Activated T-helper 1 cell treated with anti-CD3 and anti-CD28 coated beads, Interleukin-2, amount 50 U/mL, for 16 hours (primary cell): ENCODE data around the gene ARF6.

Experiments used
- DNase-seq, 2 donors: peaks; one replicate each; pipeline ENCODE4 v3.0.0-alpha.2; 2020; ENCODE audit warnings: low read depth in 1 of 2, low spot score in 1 of 2

Gene ARF6

DNA sequence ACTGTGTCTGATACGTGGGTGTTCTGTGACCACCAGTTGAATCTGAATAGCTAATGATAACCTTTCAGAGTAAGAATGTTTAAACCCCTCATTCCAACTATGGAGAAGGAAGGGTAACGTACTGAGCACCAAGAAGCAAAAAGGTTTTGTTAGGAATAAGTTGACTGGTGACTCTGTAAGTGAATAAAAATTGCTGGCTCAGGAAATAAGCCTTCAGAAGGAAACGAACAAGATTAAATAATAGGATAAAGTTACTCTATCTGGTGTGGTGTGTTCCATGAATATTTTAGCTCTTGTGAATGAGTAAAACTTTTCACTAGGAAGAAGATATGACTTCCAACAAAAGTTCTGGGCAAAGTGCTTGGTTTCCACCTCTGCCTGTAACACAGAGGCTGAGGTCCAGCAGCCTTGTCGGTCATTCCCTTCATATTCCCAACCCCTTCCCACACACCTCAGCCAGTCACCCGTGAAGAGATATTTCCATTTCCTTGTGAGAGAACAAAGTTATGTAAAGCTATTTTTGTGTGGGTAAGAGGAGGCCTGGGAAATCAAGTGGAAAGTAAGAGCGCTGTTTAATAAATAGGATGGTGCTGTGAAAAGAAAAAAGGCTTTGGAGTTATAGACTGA, 47.1 kb downstream of the ARF6 start:
- no peak for DNase-seq

DNA sequence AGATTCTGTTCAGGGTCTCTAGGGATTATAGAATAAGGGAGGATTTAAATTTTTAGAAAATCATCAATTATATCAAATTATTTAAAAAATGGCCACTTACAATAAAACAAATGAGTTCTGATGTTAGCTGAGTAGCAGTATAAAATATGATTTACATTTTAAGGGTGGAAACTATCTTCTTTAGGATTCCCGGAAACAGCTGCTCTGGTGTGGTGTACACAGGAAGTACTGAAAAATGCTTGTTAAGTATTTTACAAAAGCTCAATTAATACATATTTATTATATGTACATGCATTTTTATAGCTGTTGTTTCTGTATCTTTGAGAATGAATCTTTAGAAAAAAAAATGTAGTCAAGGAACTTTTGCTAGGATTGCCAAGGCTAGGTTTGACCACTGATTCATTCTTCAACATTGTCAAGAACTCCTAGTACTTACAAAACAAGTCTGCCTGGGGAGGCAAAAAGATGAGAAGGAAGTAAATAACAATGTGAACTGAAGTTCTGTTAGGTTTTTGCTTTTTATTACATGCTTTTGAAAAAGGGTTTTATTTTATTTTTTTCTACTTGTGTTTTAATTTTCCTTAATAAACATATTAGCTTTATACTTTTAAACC, 48.0 kb downstream of the ARF6 start:
- no peak for DNase-seq

DNA sequence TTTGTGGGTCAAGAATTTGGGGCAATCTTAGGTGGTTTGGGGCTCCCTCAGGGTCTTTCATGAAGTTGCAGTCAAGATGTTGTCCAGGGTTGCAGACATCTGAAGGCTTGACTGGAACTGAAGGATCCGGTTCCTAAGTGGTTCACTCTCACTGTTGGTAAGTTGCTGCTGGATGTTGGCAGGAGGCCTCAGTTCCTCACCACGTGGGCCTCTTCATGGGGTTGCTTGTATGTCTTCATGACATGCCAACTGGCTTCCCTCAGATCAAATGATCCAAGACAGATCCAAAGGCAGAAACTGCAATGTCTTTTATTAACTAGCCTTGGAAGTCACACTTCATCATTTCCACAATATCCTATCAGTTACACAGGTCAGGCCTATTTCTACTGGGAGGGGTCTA, 49.2 kb downstream of the ARF6 start:
- DNase-seq, result no peak

DNA sequence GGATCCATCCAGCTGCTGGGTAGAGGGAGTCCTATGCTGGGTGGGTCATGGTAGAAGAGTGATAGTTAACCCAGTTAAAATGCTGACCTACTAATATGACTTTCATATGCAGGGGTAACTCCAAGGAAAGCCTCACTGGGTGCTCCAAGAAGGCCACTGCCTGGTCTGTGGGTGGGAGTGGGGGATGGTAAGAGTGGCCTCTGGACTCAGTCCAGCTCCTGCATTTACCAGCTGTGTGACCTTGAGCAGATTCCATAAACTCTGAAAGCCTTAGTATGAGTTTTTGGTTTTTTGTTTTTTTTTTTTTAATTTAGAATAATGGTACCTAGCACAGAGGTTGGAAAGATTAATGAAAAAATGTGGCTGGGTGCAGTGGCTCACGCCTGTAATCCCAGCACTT, 51.6 kb downstream of the ARF6 start:
- DNase-seq, result no peak

DNA sequence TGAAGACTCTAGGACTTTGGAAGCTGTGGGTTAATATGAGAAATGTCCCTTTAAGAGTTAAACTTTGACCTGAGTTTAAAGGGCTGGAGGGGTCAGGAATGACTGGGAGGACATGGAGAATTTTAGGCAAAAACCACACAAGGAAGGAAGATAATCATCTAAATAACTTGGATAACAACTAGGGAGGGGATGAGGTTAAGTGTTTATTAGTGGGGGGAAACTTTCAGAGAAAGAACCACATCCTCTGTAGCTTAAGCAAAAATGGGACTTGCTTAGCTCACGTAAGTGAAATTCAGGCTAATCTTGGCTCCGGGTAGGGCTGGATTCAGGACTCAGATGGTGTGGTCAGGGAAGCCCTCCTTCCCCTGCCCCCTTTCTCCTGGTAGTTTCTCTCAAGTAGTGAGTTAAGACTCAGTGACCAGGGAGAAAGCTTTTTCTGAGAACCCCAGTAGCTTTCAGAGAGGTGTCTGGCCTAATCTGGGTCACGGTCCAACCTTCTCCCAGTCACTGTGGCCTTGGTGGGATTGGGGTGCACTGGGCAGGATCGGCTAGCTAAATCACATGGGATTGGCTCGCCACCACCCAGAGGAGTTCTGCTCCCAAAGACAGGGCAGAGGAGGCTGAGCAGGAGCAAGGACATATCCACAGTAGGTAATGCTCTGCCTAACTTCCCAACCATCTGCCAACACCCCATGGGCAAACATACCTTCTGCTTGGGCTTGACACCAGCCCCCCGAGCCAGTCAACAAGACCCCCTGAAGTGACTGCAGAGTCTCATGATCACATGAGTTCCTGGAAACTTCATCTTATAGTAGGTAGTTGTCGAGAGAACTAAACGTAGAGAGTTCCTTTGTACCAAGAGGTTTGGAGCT, 52.8 kb downstream of the ARF6 start:
- DNase-seq, result no peak
